MM.1S (cell line): ENCODE measurements around the gene RPH3AL.
"Not testable (repeated sequence)": the region's sequence is repeated elsewhere in the genome, so short reads cannot be mapped to it uniquely, and the experiment has no call there.

ENCODE experiments used
- DNase-seq: peaks from one replicate; pipeline ENCODE4 v3.0.0-alpha.2; 2015
- H2AFZ ChIP-seq: fragments of 300-600 bp; sonication (generic); 2 replicates; pipeline ENCODE4 v1.6.0; 2016; ENCODE audit warnings: antibody characterized with exemption, low read length
- H3F3A ChIP-seq: fragments of 300-600 bp; sonication (generic); 2 replicates; pipeline ENCODE4 v1.6.1; 2016; ENCODE audit warnings: mild to moderate bottlenecking, antibody characterized with exemption, low read length, moderate library complexity, mixed read lengths; ENCODE audit not compliant: insufficient read depth
- H3K27ac ChIP-seq: fragments of 300-600 bp; sonication (generic); 2 replicates; pipeline ENCODE4 v1.5.1; 2016; ENCODE audit warnings: mild to moderate bottlenecking, low read length
- H3K27me3 ChIP-seq: fragments of 300-600 bp; sonication (generic); replicated peaks from 2 replicates; pipeline ENCODE4 v1.6.0; 2016; ENCODE audit warnings: low read length; ENCODE audit not compliant: insufficient read depth
- H3K36me3 ChIP-seq: fragments of 300-600 bp; sonication (generic); replicated peaks from 2 replicates; pipeline ENCODE4 v1.6.1; 2016; ENCODE audit warnings: mild to moderate bottlenecking, low read length, mixed read lengths; ENCODE audit not compliant: insufficient read depth
- H3K4me1 ChIP-seq: fragments of 300-600 bp; sonication (generic); 2 replicates; pipeline ENCODE4 v1.6.1; 2016; ENCODE audit warnings: low read length, mixed read lengths
- H3K4me2 ChIP-seq: fragments of 300-600 bp; sonication (generic); 2 replicates; pipeline ENCODE4 v1.6.0; 2016; ENCODE audit warnings: low read depth, low read length
- H3K4me3 ChIP-seq: fragments of 300-600 bp; sonication (generic); 2 replicates; pipeline ENCODE4 v1.5.1; 2016; ENCODE audit warnings: low read length, mixed read lengths
- H3K79me2 ChIP-seq: fragments of 300-600 bp; sonication (generic); 2 replicates; pipeline ENCODE4 v1.6.1; 2016; ENCODE audit warnings: mixed run types, low read length, mixed read lengths
- H3K9ac ChIP-seq: fragments of 300-600 bp; sonication (generic); 2 replicates; pipeline ENCODE4 v1.6.1; 2016; ENCODE audit warnings: low read length, mixed read lengths
- H3K9me2 ChIP-seq: fragments of 300-600 bp; sonication (generic); replicated peaks from 2 replicates; pipeline ENCODE4 v1.6.1; 2016; ENCODE audit warnings: mild to moderate bottlenecking, low read length, mixed read lengths; ENCODE audit not compliant: insufficient read depth
- H3K9me3 ChIP-seq: fragments of 300-600 bp; sonication (generic); replicated peaks from 2 replicates; pipeline ENCODE4 v1.6.1; 2016; ENCODE audit warnings: mild to moderate bottlenecking, low read length, mixed read lengths; ENCODE audit not compliant: insufficient read depth
- H4K20me1 ChIP-seq: fragments of 300-600 bp; sonication (generic); 2 replicates; pipeline ENCODE4 v1.6.1; 2016; ENCODE audit warnings: mild to moderate bottlenecking, low read length, moderate library complexity, mixed read lengths; ENCODE audit not compliant: insufficient read depth
- EZH2 ChIP-seq: fragments of 300-600 bp; sonication (generic); optimal IDR thresholded peaks from 2 replicates; pipeline ENCODE3; 2017; ENCODE audit warnings: low read depth, mild to moderate bottlenecking, antibody characterized with exemption, low read length, mixed read lengths
- EZH2phosphoT487 ChIP-seq: fragments of 300-600 bp; sonication (generic); IDR thresholded peaks from 2 replicates; pipeline ENCODE4 v1.6.1; 2018; ENCODE audit warnings: antibody characterized with exemption, low read length
- TF ChIP-seq, protein P1 (sequence below): fragments of 300-600 bp; sonication (generic); IDR thresholded peaks from 2 replicates; pipeline ENCODE4 v1.5.1; 2016; ENCODE audit warnings: antibody characterized with exemption, low read length, mixed read lengths

Gene RPH3AL

DNA sequence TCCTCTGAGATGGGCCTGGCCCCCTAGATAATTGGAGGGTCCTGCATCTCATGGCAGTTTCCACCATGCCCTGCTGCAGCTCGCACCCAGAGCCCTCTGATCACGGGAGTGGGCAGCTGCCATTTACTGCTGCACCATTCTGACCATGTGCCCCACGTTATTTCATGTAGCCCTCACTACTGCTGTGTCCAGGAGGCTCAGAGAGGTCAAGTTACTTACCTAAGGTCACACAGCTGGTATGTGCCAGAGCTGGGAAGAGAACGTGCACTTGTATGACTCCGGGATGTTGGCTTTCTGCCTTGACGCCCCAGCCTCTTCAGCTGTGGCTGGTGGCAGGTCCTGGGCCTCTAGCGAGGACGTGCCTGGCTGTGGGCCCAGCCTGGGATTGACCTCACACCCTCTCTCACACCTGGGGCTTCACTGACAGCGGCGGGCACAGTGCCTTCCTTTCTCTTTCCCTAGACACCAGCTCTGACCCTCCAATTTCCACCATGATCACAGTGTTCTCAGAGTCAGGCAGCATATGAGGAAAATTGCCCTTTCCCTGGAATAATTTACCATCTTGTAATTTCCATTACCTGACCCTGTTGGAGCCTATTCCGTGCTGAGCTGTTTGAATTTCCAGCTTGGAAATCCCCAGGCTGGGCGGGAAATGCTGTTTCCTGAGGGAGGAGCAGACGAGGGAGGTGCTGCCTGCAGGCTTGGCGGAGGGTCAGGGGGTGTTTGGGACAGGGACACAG, 152.6 kb downstream of the RPH3AL start:
- H2AFZ ChIP-seq: no peak overlapping the region
- no peaks in the 10 kb centered on the region for H3K79me2 ChIP-seq
- no peaks in the 10 kb centered on the region for H3F3A ChIP-seq
- peaks cover 92% of the 10 kb centered on the region for H3K27me3 ChIP-seq
- no peak overlapping the region for H3K27ac ChIP-seq
- H3K9me3 ChIP-seq: no peaks in the 10 kb centered on the region
- no peaks in the 10 kb centered on the region for H3K36me3 ChIP-seq
- H3K9me2 ChIP-seq: no peaks in the 10 kb centered on the region
- TF ChIP-seq, protein P1, sequence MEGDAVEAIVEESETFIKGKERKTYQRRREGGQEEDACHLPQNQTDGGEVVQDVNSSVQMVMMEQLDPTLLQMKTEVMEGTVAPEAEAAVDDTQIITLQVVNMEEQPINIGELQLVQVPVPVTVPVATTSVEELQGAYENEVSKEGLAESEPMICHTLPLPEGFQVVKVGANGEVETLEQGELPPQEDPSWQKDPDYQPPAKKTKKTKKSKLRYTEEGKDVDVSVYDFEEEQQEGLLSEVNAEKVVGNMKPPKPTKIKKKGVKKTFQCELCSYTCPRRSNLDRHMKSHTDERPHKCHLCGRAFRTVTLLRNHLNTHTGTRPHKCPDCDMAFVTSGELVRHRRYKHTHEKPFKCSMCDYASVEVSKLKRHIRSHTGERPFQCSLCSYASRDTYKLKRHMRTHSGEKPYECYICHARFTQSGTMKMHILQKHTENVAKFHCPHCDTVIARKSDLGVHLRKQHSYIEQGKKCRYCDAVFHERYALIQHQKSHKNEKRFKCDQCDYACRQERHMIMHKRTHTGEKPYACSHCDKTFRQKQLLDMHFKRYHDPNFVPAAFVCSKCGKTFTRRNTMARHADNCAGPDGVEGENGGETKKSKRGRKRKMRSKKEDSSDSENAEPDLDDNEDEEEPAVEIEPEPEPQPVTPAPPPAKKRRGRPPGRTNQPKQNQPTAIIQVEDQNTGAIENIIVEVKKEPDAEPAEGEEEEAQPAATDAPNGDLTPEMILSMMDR: no peak
- no peak for TF ChIP-seq EZH2phosphoT487
- TF ChIP-seq EZH2: no peak
- H3K4me2 ChIP-seq: no peak overlapping the region
- no peak overlapping the region for H3K4me3 ChIP-seq
- no peaks in the 10 kb centered on the region for H4K20me1 ChIP-seq
- H3K4me1 ChIP-seq: no peaks in the 10 kb centered on the region
- DNase-seq: no peak
- H3K9ac ChIP-seq: no peak overlapping the region

GRCh38 chr17:199191-199604, 153.4 kb downstream of the RPH3AL start:
- Histone ChIP-seq H3K4me1 (no peaks in the 10 kb centered on the region), H3K9ac (no peak overlapping the region), H3K27me3 (peaks cover 94% of the 10 kb centered on the region), H3K9me2 (no peaks in the 10 kb centered on the region), H3K9me3 (no peaks in the 10 kb centered on the region), H3F3A (no peaks in the 10 kb centered on the region), H2AFZ (no peak overlapping the region), H3K36me3 (no peaks in the 10 kb centered on the region), H4K20me1 (no peaks in the 10 kb centered on the region), H3K27ac (no peak overlapping the region), H3K4me3 (no peak overlapping the region), H3K79me2 (no peaks in the 10 kb centered on the region), H3K4me2 (no peak overlapping the region)
- no peak for DNase-seq
- TF ChIP-seq EZH2: no peak
- TF ChIP-seq, protein P1: no peak
- TF ChIP-seq EZH2phosphoT487: no peak

GRCh38 chr17:198225-198624, 154.4 kb downstream of the RPH3AL start:
- not testable (repeated sequence) for H3K27ac ChIP-seq, H3K79me2 ChIP-seq, H3K9me2 ChIP-seq, H3K36me3 ChIP-seq, H3K4me2 ChIP-seq, H4K20me1 ChIP-seq, H3K4me3 ChIP-seq, H3K4me1 ChIP-seq, H3K9ac ChIP-seq, H2AFZ ChIP-seq, H3F3A ChIP-seq, DNase-seq, H3K9me3 ChIP-seq
- H3K27me3 ChIP-seq: peaks cover 96% of the 10 kb centered on the region
- TF ChIP-seq EZH2phosphoT487 (peak; percentile 71; the same call in 1 of the 2 replicates), EZH2 (peak; percentile 95)

DNA sequence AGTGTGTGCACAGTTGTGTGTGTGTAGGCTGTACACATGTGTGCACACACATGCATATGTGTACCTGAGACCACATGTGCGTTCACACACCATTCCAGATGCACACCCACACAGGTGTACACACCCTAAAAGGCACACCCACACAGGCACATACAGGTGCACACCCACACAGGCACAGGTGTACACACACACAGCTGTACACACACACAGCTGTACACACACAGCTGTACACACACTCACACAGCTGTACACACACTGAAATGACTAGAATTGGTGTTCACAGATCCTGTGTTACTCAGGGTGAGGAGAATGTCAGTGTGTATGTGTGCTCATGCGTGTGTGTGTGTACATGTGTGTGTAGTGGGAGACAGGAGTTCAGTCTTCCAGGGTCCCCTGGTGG, 155.3 kb downstream of the RPH3AL start:
- no peaks in the 10 kb centered on the region for H3K9me3 ChIP-seq
- H4K20me1 ChIP-seq: no peaks in the 10 kb centered on the region
- TF ChIP-seq, protein P1: no peak
- H3K27me3 ChIP-seq: peaks cover 88% of the 10 kb centered on the region
- H3K27ac ChIP-seq: no peak overlapping the region
- no peak overlapping the region for H3K4me3 ChIP-seq
- DNase-seq: no peak
- no peak overlapping the region for H2AFZ ChIP-seq
- H3K36me3 ChIP-seq: no peaks in the 10 kb centered on the region
- no peak overlapping the region for H3K4me2 ChIP-seq
- H3K9ac ChIP-seq: no peak overlapping the region
- no peaks in the 10 kb centered on the region for H3K9me2 ChIP-seq
- H3K4me1 ChIP-seq: no peaks in the 10 kb centered on the region
- H3K79me2 ChIP-seq: no peaks in the 10 kb centered on the region
- H3F3A ChIP-seq: no peaks in the 10 kb centered on the region
